Keratinocyte (primary cell): ENCODE measurements around the gene KATNB1. TPM values are rescaled to one million over a fixed set of nuclear protein-coding genes. Genes with fewer than 3 reads are reported as not detected.

Experiments
- DNase-seq: peaks from one replicate; pipeline ENCODE4 v3.0.0-alpha.2; 2011; ENCODE audit warnings: low read depth, missing footprints, low spot score
- FAIRE-seq: peaks from 2 replicates; lab custom pipeline; 2011; peaks lifted over from hg19 to GRCh38; lab: Jason Lieb, UNC
- H2AFZ ChIP-seq: 2 replicates; pipeline ENCODE4 v1.6.0; 2012; ENCODE audit warnings: low read length, control low read depth, inconsistent platforms; ENCODE audit not compliant: control insufficient read depth
- H3K27ac ChIP-seq: 2 replicates; pipeline ENCODE4 v1.5.1; 2011; ENCODE audit warnings: low read length; ENCODE audit not compliant: control insufficient read depth, insufficient read depth
- H3K27me3 ChIP-seq: 3 replicates; pipeline ENCODE4 v1.6.0; 2011; ENCODE audit warnings: low read length; ENCODE audit not compliant: control insufficient read depth, insufficient read depth; ENCODE audit errors: extremely low read depth
- H3K36me3 ChIP-seq, 2 experiments: 2 replicates in 1 of 2; 3 replicates in 1 of 2; pipeline ENCODE4 v1.5.1; 2011; ENCODE audit warnings: low read length in 2 of 2, mild to moderate bottlenecking in 1 of 2; ENCODE audit not compliant: control insufficient read depth in 2 of 2, insufficient read depth in 2 of 2; ENCODE audit errors: extremely low read depth in 1 of 2
- H3K4me1 ChIP-seq: 3 replicates; pipeline ENCODE4 v1.5.1; 2011; ENCODE audit warnings: low read length; ENCODE audit not compliant: control insufficient read depth, insufficient read depth; ENCODE audit errors: extremely low read depth
- H3K4me2 ChIP-seq: 3 replicates; pipeline ENCODE4 v1.6.0; 2011; ENCODE audit warnings: low read depth, low read length; ENCODE audit not compliant: control insufficient read depth, insufficient read depth; ENCODE audit errors: extremely low read depth
- H3K4me3 ChIP-seq, 3 experiments: fragments of 200-600 bp in 1 of 3; sonication (generic) in 1 of 3; 2 replicates in 2 of 3; 3 replicates in 1 of 3; pipeline ENCODE4 v1.5.1; 2011 to 2016; ENCODE audit warnings: low read length in 3 of 3, mild to moderate bottlenecking in 3 of 3, control low read depth in 2 of 3, inconsistent platforms in 1 of 3, low read depth in 1 of 3, mixed read lengths in 1 of 3, mixed run types in 1 of 3, moderate library complexity in 1 of 3; ENCODE audit not compliant: control insufficient read depth in 2 of 3, insufficient read depth in 2 of 3; ENCODE audit errors: extremely low read depth in 1 of 3
- H3K79me2 ChIP-seq: 2 replicates; pipeline ENCODE4 v1.6.0; 2012; ENCODE audit warnings: low read length; ENCODE audit not compliant: control insufficient read depth, insufficient read depth
- H3K9ac ChIP-seq: 3 replicates; pipeline ENCODE4 v1.6.0; 2011; ENCODE audit warnings: low read length; ENCODE audit not compliant: control insufficient read depth, insufficient read depth; ENCODE audit errors: extremely low read depth
- H3K9me1 ChIP-seq: 3 replicates; pipeline ENCODE4 v1.6.0; 2011; ENCODE audit warnings: low read length; ENCODE audit not compliant: control insufficient read depth, insufficient read depth; ENCODE audit errors: extremely low read depth
- H3K9me3 ChIP-seq: 2 replicates; pipeline ENCODE4 v1.5.1; 2012; ENCODE audit warnings: low read depth, low read length; ENCODE audit not compliant: control insufficient read depth
- H4K20me1 ChIP-seq: 3 replicates; pipeline ENCODE4 v1.6.0; 2011; ENCODE audit warnings: low read length; ENCODE audit not compliant: control insufficient read depth, insufficient read depth; ENCODE audit errors: extremely low read depth
- CTCF ChIP-seq, 3 experiments: IDR thresholded peaks in 1 of 3; conservative IDR thresholded peaks in 1 of 3; optimal IDR thresholded peaks in 1 of 3; 2 replicates in 2 of 3; 3 replicates in 1 of 3; pipeline versions ENCODE3 to v1.5.1; 2011; ENCODE audit warnings: low read length in 3 of 3, mild to moderate bottlenecking in 3 of 3, moderate library complexity in 2 of 3, control low read depth in 1 of 3, inconsistent platforms in 1 of 3; ENCODE audit not compliant: insufficient read depth in 2 of 3; ENCODE audit errors: extremely low read depth in 1 of 3
- EZH2 ChIP-seq: IDR thresholded peaks from one replicate; pipeline ENCODE4 v1.6.1; 2012; ENCODE audit warnings: inconsistent platforms, mild to moderate bottlenecking, low read length, moderate library complexity
- dilution Hi-C: fragments of 300-500 bp; cut with MboI; formaldehyde crosslinking; loops from one replicate; pipeline ENCODE4 v1.7.0; 2020; ENCODE audit warnings: low sequenced_read_pairs; ENCODE audit not compliant: extremely low pct_ligation_motif_present
- polyA plus RNA-seq, 5 experiments: library from polyadenylated mRNA; depleted of rRNA in 3 of 5; stranded (reverse) in 3 of 5; stranded (forward) in 1 of 5; unstranded in 1 of 5; fragments of >200 nt; gene quantifications; 1 replicate in 1 of 5; 2 replicates in 3 of 5; 3 replicates in 1 of 5; pipeline versions ENCODE4 v1.2.1 to v1.2.3, GENCODE V29; 2011 to 2012; ENCODE audit warnings: missing spikeins in 2 of 5, low read depth in 1 of 5, low replicate concordance in 1 of 5

KATNB1 gene
- polyA plus RNA-seq, 1 donor (not counting 4 experiments of a cell fraction or from before 2014, with no cell fraction given) = 18.9 TPM

GRCh38 chr16:57742543-57742942, 7.0 kb downstream of the KATNB1 start:
- Histone ChIP-seq H3K4me2 (no peak overlapping the region), H3K9ac (no peak overlapping the region), H3K9me1 (peaks cover 3% of the 10 kb centered on the region), H3K4me3 (no peak overlapping the region), H2AFZ (no peak overlapping the region), H3K4me1 (peaks cover 36% of the 10 kb centered on the region), H3K27me3 (no peaks in the 10 kb centered on the region), H4K20me1 (no peaks in the 10 kb centered on the region), H3K27ac (no peak overlapping the region), H3K9me3 (no peaks in the 10 kb centered on the region), H3K79me2 (no peaks in the 10 kb centered on the region), H3K36me3 (peaks cover 0 to 6% of the 10 kb centered on the region in 2 experiments)
- no peak for TF ChIP-seq CTCF (optimal IDR thresholded peaks at IDR 0.05 in 1 of 3, IDR thresholded peaks at IDR 0.05 in 1 of 3, conservative IDR thresholded peaks at IDR 0.05 in 1 of 3; ENCODE audit: extremely low read depth in 1 of 3, insufficient read depth in 2 of 3, low read length in 3 of 3)
- no peak for TF ChIP-seq EZH2
- DNase-seq = no peak
- dilution Hi-C loops = no loop called here
- peak; percentile 77 for FAIRE-seq

- no peak for FAIRE-seq
- no peak for DNase-seq
- TF ChIP-seq EZH2 = no peak
- no peak for TF ChIP-seq CTCF (optimal IDR thresholded peaks at IDR 0.05 in 1 of 3, IDR thresholded peaks at IDR 0.05 in 1 of 3, conservative IDR thresholded peaks at IDR 0.05 in 1 of 3; ENCODE audit: extremely low read depth in 1 of 3, insufficient read depth in 2 of 3, low read length in 3 of 3)
- no peak overlapping the region for H2AFZ ChIP-seq
- H4K20me1 ChIP-seq = no peaks in the 10 kb centered on the region
- H3K36me3 ChIP-seq = peaks cover 0 to 7% of the 10 kb centered on the region in 2 experiments
- no peak overlapping the region for H3K4me3 ChIP-seq
- H3K4me1 ChIP-seq = peaks cover 36% of the 10 kb centered on the region
- no peaks in the 10 kb centered on the region for H3K27me3 ChIP-seq
- H3K27ac ChIP-seq = no peak overlapping the region
- H3K79me2 ChIP-seq = no peaks in the 10 kb centered on the region
- no peak overlapping the region for H3K9ac ChIP-seq
- no peak overlapping the region for H3K4me2 ChIP-seq
- dilution Hi-C loops = no loop called here
- H3K9me1 ChIP-seq = peaks cover 3% of the 10 kb centered on the region
- no peaks in the 10 kb centered on the region for H3K9me3 ChIP-seq
Observed at GRCh38 chr16:57743458-57743857, 7.9 kb downstream of the KATNB1 start.
